HepG2 (cell line): ENCODE measurements around the gene RPL18. TPM values are rescaled to one million over a fixed set of nuclear protein-coding genes. Genes with fewer than 3 reads are reported as not detected.
A peak's percentile ranks its signal among the peaks of the same experiment; 100 is the strongest.

Experiments used
- HMGXB3 ChIP-seq: sonication (generic); formaldehyde crosslinking; IDR thresholded peaks from 2 replicates; pipeline ENCODE4 v1.4.0; 2020; ENCODE audit warnings: missing genetic modification reagents, borderline replicate concordance
- NPAS2 ChIP-seq: sonication (generic); formaldehyde crosslinking; IDR thresholded peaks from 2 replicates; pipeline ENCODE4 v1.8.0; 2022; ENCODE audit warnings: mild to moderate bottlenecking, missing genetic modification reagents, borderline replicate concordance
- SMC3 ChIP-seq: IDR thresholded peaks from 2 replicates; pipeline ENCODE4 v1.6.1; 2011; ENCODE audit warnings: low read length, improper control_type of control experiment
- TFDP2 ChIP-seq: sonication (generic); formaldehyde crosslinking; IDR thresholded peaks from 2 replicates; pipeline ENCODE4 v1.4.0; 2020; ENCODE audit warnings: missing genetic modification reagents
- ZNF691 ChIP-seq: sonication (generic); formaldehyde crosslinking; IDR thresholded peaks from 2 replicates; pipeline ENCODE4 v1.4.0; 2020; ENCODE audit warnings: missing genetic modification reagents, low read depth, mild to moderate bottlenecking, borderline replicate concordance
- polyA plus RNA-seq, 8 experiments: library from polyadenylated mRNA; depleted of rRNA in 3 of 8; stranded (reverse) in 7 of 8; unstranded in 1 of 8; fragments of >200 nt; fragmentation: Illumina TruSeq in 4 of 8; extraction: Trizol in 4 of 8; gene quantifications; 2 replicates each; pipeline versions ENCODE4 v1.2.1 to v1.2.3, GENCODE V29; 2011 to 2016; ENCODE audit warnings: low read depth in 4 of 8, missing spikeins in 1 of 8, mixed read lengths in 1 of 8; ENCODE audit not compliant: insufficient read depth in 1 of 8
- total RNA-seq, 5 experiments: library from RNA; depleted of rRNA; stranded (reverse); fragments of >200 nt; fragmentation: Illumina TruSeq; extraction: Trizol; gene quantifications; 2 replicates each; pipeline ENCODE4 v1.2.3, GENCODE V29; 2016; ENCODE audit warnings: low read depth in 1 of 5
- TF ChIP-seq, protein P1 (sequence below): sonication (generic); formaldehyde crosslinking; IDR thresholded peaks from 2 replicates; pipeline ENCODE4 v1.5.0; 2020; ENCODE audit warnings: mild to moderate bottlenecking, missing genetic modification reagents
- TF ChIP-seq, protein P2 (sequence below): sonication (generic); formaldehyde crosslinking; IDR thresholded peaks from 2 replicates; pipeline ENCODE4 v1.5.1; 2020; ENCODE audit warnings: mild to moderate bottlenecking, missing genetic modification reagents, borderline replicate concordance

Gene RPL18
- total and polyA plus RNA-seq, 2 of the 13 experiments (the other 11 are each of a cell fraction or from before 2014, with no cell fraction given): 1,485 to 1,639 TPM

GRCh38 chr19:48634424-48635262 lies 15.7 kb upstream of the RPL18 start (continued):
- peak; percentile 76; the same call in 1 of the 2 replicates for TF ChIP-seq HMGXB3 (CRISPR knock-in tag)
- TF ChIP-seq ZNF691 (CRISPR knock-in tag): peak; percentile 57; the same call in 1 of the 2 replicates
- TF ChIP-seq NPAS2 (CRISPR knock-in tag): peak; percentile 97
- TF ChIP-seq, protein P1, sequence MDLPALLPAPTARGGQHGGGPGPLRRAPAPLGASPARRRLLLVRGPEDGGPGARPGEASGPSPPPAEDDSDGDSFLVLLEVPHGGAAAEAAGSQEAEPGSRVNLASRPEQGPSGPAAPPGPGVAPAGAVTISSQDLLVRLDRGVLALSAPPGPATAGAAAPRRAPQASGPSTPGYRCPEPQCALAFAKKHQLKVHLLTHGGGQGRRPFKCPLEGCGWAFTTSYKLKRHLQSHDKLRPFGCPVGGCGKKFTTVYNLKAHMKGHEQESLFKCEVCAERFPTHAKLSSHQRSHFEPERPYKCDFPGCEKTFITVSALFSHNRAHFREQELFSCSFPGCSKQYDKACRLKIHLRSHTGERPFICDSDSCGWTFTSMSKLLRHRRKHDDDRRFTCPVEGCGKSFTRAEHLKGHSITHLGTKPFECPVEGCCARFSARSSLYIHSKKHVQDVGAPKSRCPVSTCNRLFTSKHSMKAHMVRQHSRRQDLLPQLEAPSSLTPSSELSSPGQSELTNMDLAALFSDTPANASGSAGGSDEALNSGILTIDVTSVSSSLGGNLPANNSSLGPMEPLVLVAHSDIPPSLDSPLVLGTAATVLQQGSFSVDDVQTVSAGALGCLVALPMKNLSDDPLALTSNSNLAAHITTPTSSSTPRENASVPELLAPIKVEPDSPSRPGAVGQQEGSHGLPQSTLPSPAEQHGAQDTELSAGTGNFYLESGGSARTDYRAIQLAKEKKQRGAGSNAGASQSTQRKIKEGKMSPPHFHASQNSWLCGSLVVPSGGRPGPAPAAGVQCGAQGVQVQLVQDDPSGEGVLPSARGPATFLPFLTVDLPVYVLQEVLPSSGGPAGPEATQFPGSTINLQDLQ: no peak
- no peak for TF ChIP-seq SMC3
- TF ChIP-seq, protein P2, sequence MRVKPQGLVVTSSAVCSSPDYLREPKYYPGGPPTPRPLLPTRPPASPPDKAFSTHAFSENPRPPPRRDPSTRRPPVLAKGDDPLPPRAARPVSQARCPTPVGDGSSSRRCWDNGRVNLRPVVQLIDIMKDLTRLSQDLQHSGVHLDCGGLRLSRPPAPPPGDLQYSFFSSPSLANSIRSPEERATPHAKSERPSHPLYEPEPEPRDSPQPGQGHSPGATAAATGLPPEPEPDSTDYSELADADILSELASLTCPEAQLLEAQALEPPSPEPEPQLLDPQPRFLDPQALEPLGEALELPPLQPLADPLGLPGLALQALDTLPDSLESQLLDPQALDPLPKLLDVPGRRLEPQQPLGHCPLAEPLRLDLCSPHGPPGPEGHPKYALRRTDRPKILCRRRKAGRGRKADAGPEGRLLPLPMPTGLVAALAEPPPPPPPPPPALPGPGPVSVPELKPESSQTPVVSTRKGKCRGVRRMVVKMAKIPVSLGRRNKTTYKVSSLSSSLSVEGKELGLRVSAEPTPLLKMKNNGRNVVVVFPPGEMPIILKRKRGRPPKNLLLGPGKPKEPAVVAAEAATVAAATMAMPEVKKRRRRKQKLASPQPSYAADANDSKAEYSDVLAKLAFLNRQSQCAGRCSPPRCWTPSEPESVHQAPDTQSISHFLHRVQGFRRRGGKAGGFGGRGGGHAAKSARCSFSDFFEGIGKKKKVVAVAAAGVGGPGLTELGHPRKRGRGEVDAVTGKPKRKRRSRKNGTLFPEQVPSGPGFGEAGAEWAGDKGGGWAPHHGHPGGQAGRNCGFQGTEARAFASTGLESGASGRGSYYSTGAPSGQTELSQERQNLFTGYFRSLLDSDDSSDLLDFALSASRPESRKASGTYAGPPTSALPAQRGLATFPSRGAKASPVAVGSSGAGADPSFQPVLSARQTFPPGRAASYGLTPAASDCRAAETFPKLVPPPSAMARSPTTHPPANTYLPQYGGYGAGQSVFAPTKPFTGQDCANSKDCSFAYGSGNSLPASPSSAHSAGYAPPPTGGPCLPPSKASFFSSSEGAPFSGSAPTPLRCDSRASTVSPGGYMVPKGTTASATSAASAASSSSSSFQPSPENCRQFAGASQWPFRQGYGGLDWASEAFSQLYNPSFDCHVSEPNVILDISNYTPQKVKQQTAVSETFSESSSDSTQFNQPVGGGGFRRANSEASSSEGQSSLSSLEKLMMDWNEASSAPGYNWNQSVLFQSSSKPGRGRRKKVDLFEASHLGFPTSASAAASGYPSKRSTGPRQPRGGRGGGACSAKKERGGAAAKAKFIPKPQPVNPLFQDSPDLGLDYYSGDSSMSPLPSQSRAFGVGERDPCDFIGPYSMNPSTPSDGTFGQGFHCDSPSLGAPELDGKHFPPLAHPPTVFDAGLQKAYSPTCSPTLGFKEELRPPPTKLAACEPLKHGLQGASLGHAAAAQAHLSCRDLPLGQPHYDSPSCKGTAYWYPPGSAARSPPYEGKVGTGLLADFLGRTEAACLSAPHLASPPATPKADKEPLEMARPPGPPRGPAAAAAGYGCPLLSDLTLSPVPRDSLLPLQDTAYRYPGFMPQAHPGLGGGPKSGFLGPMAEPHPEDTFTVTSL (CRISPR knock-in tag): no peak
- TF ChIP-seq TFDP2 (CRISPR knock-in tag): peak; percentile 81
